GM23338 (cell line): ENCODE measurements around the gene SFMBT2. TPM values are rescaled to one million over a fixed set of nuclear protein-coding genes. Genes with fewer than 3 reads are reported as not detected.

Source experiments
- ATAC-seq: fragments of 200-7000 bp; cut with Tn5 transposase; 3 replicates; pipeline ENCODE4 v1.9.1; 2020
- DNase-seq: peaks from one replicate; pipeline ENCODE4 v3.0.0-alpha.2; 2015; ENCODE audit warnings: low spot score
- H2AFZ ChIP-seq: fragments of 200-600 bp; sonication (generic); 2 replicates; pipeline ENCODE4 v1.8.0; 2016; ENCODE audit warnings: antibody characterized with exemption, mild to moderate bottlenecking, moderate library complexity
- H3F3A ChIP-seq: fragments of 200-600 bp; sonication (generic); replicated peaks from 2 replicates; pipeline ENCODE4 v1.8.0; 2017; ENCODE audit warnings: antibody characterized with exemption, mixed run types, low read depth
- H3K27ac ChIP-seq: fragments of 200-600 bp; sonication (generic); 2 replicates; pipeline ENCODE4 v1.6.1; 2016; ENCODE audit warnings: low read depth
- H3K27me3 ChIP-seq: fragments of 200-600 bp; sonication (generic); 2 replicates; pipeline ENCODE4 v1.8.0; 2016; ENCODE audit warnings: mild to moderate bottlenecking, mixed run types, moderate library complexity; ENCODE audit not compliant: insufficient read depth
- H3K36me3 ChIP-seq: fragments of 200-600 bp; sonication (generic); 2 replicates; pipeline ENCODE4 v1.8.0; 2016; ENCODE audit warnings: mild to moderate bottlenecking; ENCODE audit not compliant: insufficient read depth
- H3K4me1 ChIP-seq: fragments of 200-600 bp; sonication (generic); 2 replicates; pipeline ENCODE4 v1.8.0; 2016; ENCODE audit warnings: mild to moderate bottlenecking, moderate library complexity; ENCODE audit not compliant: insufficient read depth
- H3K4me2 ChIP-seq: fragments of 200-600 bp; sonication (generic); 2 replicates; pipeline ENCODE4 v1.7.1; 2017; ENCODE audit warnings: mixed run types
- H3K4me3 ChIP-seq: fragments of 200-600 bp; sonication (generic); 2 replicates; pipeline ENCODE4 v1.6.1; 2016; ENCODE audit warnings: mixed run types
- H3K79me2 ChIP-seq: fragments of 200-600 bp; sonication (generic); replicated peaks from 2 replicates; pipeline ENCODE4 v1.8.0; 2017; ENCODE audit warnings: mild to moderate bottlenecking; ENCODE audit not compliant: insufficient read depth
- H3K9me2 ChIP-seq: fragments of 200-600 bp; sonication (generic); 2 replicates; pipeline ENCODE4 v1.8.0; 2017; ENCODE audit not compliant: insufficient read depth
- H4K20me1 ChIP-seq: fragments of 200-600 bp; sonication (generic); replicated peaks from 2 replicates; pipeline ENCODE4 v1.8.0; 2017; ENCODE audit warnings: mild to moderate bottlenecking; ENCODE audit not compliant: insufficient read depth
- H3K27ac Mint-ChIP-seq: 2 replicates; pipeline ENCODE4 v1.8.0; 2020; ENCODE audit warnings: inconsistent platforms, mild to moderate bottlenecking, moderate library complexity, mixed read lengths
- H3K27me3 Mint-ChIP-seq: 3 replicates; pipeline ENCODE4 v1.8.0; 2022; ENCODE audit warnings: low read depth, mild to moderate bottlenecking, moderate library complexity, mixed read lengths, inconsistent platforms; ENCODE audit not compliant: insufficient read depth, poor library complexity
- H3K36me3 Mint-ChIP-seq: 3 replicates; pipeline ENCODE4 v1.8.0; 2021; ENCODE audit warnings: low read depth, mild to moderate bottlenecking, inconsistent platforms, moderate library complexity, mixed read lengths
- H3K4me1 Mint-ChIP-seq: 3 replicates; pipeline ENCODE4 v1.8.0; 2020; ENCODE audit warnings: mild to moderate bottlenecking, inconsistent platforms, mixed read lengths
- H3K4me3 Mint-ChIP-seq: 3 replicates; pipeline ENCODE4 v1.8.0; 2021; ENCODE audit warnings: moderate library complexity, mild to moderate bottlenecking, inconsistent platforms, mixed read lengths
- H3K9me3 Mint-ChIP-seq: 3 replicates; pipeline ENCODE4 v1.8.0; 2020; ENCODE audit warnings: moderate library complexity, mild to moderate bottlenecking, inconsistent platforms, mixed read lengths
- ETS1 ChIP-seq: IDR thresholded peaks from 2 replicates; pipeline ENCODE4 v1.6.1; 2016; ENCODE audit warnings: antibody characterized with exemption
- EZH2 ChIP-seq: fragments of 200-600 bp; sonication (generic); IDR thresholded peaks from one replicate; pipeline ENCODE4 v1.8.0; 2017; ENCODE audit warnings: antibody characterized with exemption, mild to moderate bottlenecking, low read depth; ENCODE audit not compliant: unreplicated experiment
- EZH2phosphoT487 ChIP-seq: fragments of 200-600 bp; sonication (generic); IDR thresholded peaks from one replicate; pipeline ENCODE4 v1.8.1; 2018; ENCODE audit warnings: antibody characterized with exemption; ENCODE audit not compliant: unreplicated experiment
- NANOG ChIP-seq: IDR thresholded peaks from 2 replicates; pipeline ENCODE4 v1.6.1; 2016; ENCODE audit warnings: antibody characterized with exemption, borderline replicate concordance
- POLR2AphosphoS5 ChIP-seq: IDR thresholded peaks from 2 replicates; pipeline ENCODE4 v1.6.1; 2016; ENCODE audit warnings: antibody characterized with exemption, low read depth
- ZNF114 ChIP-seq: fragments of 250-450 bp; sonication (Bioruptor Pico); IDR thresholded peaks from 2 replicates; pipeline ENCODE4 v1.5.0; 2020; ENCODE audit warnings: mild to moderate bottlenecking, moderate library complexity
- ZNF331 ChIP-seq: fragments of 250-450 bp; sonication (Bioruptor Pico); IDR thresholded peaks from 2 replicates; pipeline ENCODE4 v1.5.0; 2020; ENCODE audit warnings: low read depth, mild to moderate bottlenecking, moderate library complexity
- polyA plus RNA-seq: library from polyadenylated mRNA; unstranded; fragments of >200 nt; fragmentation: Nextera tagmentation; extraction: Ambion mirVana; gene quantifications from 2 replicates; pipeline ENCODE4 v1.2.1, GENCODE V29; 2016
- total RNA-seq: library from RNA; depleted of rRNA; stranded (reverse); fragments of >200 nt; shearing (Covaris generic); gene quantifications from 2 replicates; pipeline ENCODE4 v1.2.3, GENCODE V29; 2014
- TF ChIP-seq, protein P1 (sequence below), 2 experiments: fragments of 200-600 bp in 1 of 2; sonication (generic) in 1 of 2; conservative IDR thresholded peaks; 2 replicates each; pipeline versions ENCODE4 v1.5.1 to v1.6.1; 2016 to 2017; ENCODE audit warnings: antibody characterized with exemption in 2 of 2, low read depth in 2 of 2, mild to moderate bottlenecking in 2 of 2, moderate library complexity in 1 of 2
- TF ChIP-seq, protein P2 (sequence below): fragments of 250-450 bp; sonication (Bioruptor Pico); IDR thresholded peaks from 2 replicates; pipeline ENCODE4 v1.5.0; 2020; ENCODE audit warnings: mild to moderate bottlenecking, moderate library complexity

SFMBT2 gene
- total and polyA plus RNA-seq, 2 experiments from 2014 or later, result 2.7 to 6.7 TPM

- H3K9me2 ChIP-seq, result no peaks in the 10 kb centered on the region; the same call in 1 of the 2 replicates
- ATAC-seq, result no peak
- H3K4me1 Mint-ChIP-seq, result peaks cover 4% of the 10 kb centered on the region; the same call in 2 of the 3 replicates
- no peak overlapping the region for H3K27ac Mint-ChIP-seq
- H3K4me1 ChIP-seq, result no peaks in the 10 kb centered on the region; the same call in 1 of the 2 replicates
- no peak overlapping the region for H3K4me2 ChIP-seq
- no peak overlapping the region for H2AFZ ChIP-seq
- H3K36me3 Mint-ChIP-seq, result peaks cover 3% of the 10 kb centered on the region; the same call in 2 of the 3 replicates
- H3F3A ChIP-seq, result no peaks in the 10 kb centered on the region
- no peaks in the 10 kb centered on the region; the same call in 1 of the 2 replicates for H3K79me2 ChIP-seq
- H3K27me3 Mint-ChIP-seq, result no peaks in the 10 kb centered on the region
- no peak overlapping the region for H3K4me3 ChIP-seq
- H3K9me3 Mint-ChIP-seq, result no peaks in the 10 kb centered on the region
- H3K4me3 Mint-ChIP-seq, result no peak overlapping the region
- no peaks in the 10 kb centered on the region for H3K27me3 ChIP-seq
- TF ChIP-seq, protein P1, sequence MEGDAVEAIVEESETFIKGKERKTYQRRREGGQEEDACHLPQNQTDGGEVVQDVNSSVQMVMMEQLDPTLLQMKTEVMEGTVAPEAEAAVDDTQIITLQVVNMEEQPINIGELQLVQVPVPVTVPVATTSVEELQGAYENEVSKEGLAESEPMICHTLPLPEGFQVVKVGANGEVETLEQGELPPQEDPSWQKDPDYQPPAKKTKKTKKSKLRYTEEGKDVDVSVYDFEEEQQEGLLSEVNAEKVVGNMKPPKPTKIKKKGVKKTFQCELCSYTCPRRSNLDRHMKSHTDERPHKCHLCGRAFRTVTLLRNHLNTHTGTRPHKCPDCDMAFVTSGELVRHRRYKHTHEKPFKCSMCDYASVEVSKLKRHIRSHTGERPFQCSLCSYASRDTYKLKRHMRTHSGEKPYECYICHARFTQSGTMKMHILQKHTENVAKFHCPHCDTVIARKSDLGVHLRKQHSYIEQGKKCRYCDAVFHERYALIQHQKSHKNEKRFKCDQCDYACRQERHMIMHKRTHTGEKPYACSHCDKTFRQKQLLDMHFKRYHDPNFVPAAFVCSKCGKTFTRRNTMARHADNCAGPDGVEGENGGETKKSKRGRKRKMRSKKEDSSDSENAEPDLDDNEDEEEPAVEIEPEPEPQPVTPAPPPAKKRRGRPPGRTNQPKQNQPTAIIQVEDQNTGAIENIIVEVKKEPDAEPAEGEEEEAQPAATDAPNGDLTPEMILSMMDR (conservative IDR thresholded peaks at IDR 0.05; ENCODE audit: low read depth in 2 of 2), result no peak
- no peak for DNase-seq
- H3K36me3 ChIP-seq, result no peaks in the 10 kb centered on the region
- H3K27ac ChIP-seq, result no peak overlapping the region
- 0 out of 2 replicates have a peak, but pooled peaks cover 3% of the 10 kb centered on the region for H4K20me1 ChIP-seq
These were observed 25.7 kb downstream of the SFMBT2 start for GRCh38 chr10:7385114-7385513.

- no peak overlapping the region for H3K4me3 ChIP-seq
- no peaks in the 10 kb centered on the region for H3K27me3 ChIP-seq
- H3K79me2 ChIP-seq, result no peaks in the 10 kb centered on the region
- peaks cover under 1% of the 10 kb centered on the region; the same call in 2 of the 3 replicates for H3K4me1 Mint-ChIP-seq
- no peak for DNase-seq
- H3K27ac Mint-ChIP-seq, result no peak overlapping the region
- no peak overlapping the region for H3K4me3 Mint-ChIP-seq
- no peaks in the 10 kb centered on the region for H3K9me3 Mint-ChIP-seq
- H3K9me2 ChIP-seq, result no peaks in the 10 kb centered on the region; the same call in 1 of the 2 replicates
- H3K27me3 Mint-ChIP-seq, result no peaks in the 10 kb centered on the region
- H2AFZ ChIP-seq, result no peak overlapping the region
- H3K27ac ChIP-seq, result no peak overlapping the region
- H3K4me1 ChIP-seq, result no peaks in the 10 kb centered on the region
- H3K36me3 ChIP-seq, result no peaks in the 10 kb centered on the region
- H3K36me3 Mint-ChIP-seq, result peaks cover 9% of the 10 kb centered on the region; the same call in 2 of the 3 replicates
- no peaks in the 10 kb centered on the region for H3F3A ChIP-seq
- H3K4me2 ChIP-seq, result no peak overlapping the region
- H4K20me1 ChIP-seq, result no peaks in the 10 kb centered on the region
- no peak for ATAC-seq
- TF ChIP-seq ETS1, result no peak
- no peak for TF ChIP-seq EZH2phosphoT487
- TF ChIP-seq ZNF331 (CRISPR knock-in tag), result no peak
- TF ChIP-seq EZH2, result no peak
- TF ChIP-seq, protein P2, sequence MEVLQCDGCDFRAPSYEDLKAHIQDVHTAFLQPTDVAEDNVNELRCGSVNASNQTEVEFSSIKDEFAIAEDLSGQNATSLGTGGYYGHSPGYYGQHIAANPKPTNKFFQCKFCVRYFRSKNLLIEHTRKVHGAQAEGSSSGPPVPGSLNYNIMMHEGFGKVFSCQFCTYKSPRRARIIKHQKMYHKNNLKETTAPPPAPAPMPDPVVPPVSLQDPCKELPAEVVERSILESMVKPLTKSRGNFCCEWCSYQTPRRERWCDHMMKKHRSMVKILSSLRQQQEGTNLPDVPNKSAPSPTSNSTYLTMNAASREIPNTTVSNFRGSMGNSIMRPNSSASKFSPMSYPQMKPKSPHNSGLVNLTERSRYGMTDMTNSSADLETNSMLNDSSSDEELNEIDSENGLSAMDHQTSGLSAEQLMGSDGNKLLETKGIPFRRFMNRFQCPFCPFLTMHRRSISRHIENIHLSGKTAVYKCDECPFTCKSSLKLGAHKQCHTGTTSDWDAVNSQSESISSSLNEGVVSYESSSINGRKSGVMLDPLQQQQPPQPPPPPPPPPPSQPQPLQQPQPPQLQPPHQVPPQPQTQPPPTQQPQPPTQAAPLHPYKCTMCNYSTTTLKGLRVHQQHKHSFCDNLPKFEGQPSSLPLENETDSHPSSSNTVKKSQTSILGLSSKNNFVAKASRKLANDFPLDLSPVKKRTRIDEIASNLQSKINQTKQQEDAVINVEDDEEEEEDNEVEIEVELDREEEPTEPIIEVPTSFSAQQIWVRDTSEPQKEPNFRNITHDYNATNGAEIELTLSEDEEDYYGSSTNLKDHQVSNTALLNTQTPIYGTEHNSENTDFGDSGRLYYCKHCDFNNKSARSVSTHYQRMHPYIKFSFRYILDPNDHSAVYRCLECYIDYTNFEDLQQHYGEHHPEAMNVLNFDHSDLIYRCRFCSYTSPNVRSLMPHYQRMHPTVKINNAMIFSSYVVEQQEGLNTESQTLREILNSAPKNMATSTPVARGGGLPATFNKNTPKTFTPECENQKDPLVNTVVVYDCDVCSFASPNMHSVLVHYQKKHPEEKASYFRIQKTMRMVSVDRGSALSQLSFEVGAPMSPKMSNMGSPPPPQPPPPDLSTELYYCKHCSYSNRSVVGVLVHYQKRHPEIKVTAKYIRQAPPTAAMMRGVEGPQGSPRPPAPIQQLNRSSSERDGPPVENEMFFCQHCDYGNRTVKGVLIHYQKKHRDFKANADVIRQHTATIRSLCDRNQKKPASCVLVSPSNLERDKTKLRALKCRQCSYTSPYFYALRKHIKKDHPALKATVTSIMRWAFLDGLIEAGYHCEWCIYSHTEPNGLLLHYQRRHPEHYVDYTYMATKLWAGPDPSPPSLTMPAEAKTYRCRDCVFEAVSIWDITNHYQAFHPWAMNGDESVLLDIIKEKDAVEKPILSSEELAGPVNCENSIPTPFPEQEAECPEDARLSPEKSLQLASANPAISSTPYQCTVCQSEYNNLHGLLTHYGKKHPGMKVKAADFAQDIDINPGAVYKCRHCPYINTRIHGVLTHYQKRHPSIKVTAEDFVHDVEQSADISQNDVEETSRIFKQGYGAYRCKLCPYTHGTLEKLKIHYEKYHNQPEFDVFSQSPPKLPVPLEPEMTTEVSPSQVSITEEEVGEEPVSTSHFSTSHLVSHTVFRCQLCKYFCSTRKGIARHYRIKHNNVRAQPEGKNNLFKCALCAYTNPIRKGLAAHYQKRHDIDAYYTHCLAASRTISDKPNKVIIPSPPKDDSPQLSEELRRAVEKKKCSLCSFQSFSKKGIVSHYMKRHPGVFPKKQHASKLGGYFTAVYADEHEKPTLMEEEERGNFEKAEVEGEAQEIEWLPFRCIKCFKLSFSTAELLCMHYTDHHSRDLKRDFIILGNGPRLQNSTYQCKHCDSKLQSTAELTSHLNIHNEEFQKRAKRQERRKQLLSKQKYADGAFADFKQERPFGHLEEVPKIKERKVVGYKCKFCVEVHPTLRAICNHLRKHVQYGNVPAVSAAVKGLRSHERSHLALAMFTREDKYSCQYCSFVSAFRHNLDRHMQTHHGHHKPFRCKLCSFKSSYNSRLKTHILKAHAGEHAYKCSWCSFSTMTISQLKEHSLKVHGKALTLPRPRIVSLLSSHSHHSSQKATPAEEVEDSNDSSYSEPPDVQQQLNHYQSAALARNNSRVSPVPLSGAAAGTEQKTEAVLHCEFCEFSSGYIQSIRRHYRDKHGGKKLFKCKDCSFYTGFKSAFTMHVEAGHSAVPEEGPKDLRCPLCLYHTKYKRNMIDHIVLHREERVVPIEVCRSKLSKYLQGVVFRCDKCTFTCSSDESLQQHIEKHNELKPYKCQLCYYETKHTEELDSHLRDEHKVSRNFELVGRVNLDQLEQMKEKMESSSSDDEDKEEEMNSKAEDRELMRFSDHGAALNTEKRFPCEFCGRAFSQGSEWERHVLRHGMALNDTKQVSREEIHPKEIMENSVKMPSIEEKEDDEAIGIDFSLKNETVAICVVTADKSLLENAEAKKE (CRISPR knock-in tag), result no peak
- no peak for TF ChIP-seq NANOG
- no peak for TF ChIP-seq ZNF114
- TF ChIP-seq, protein P1 (conservative IDR thresholded peaks at IDR 0.05; ENCODE audit: low read depth in 2 of 2), result no peak
- TF ChIP-seq POLR2AphosphoS5, result no peak
These were observed 27.4 kb downstream of the SFMBT2 start for GRCh38 chr10:7383442-7383841.
